ENCODE measurements around the gene ZMYM4.

Gene ZMYM4

DNA sequence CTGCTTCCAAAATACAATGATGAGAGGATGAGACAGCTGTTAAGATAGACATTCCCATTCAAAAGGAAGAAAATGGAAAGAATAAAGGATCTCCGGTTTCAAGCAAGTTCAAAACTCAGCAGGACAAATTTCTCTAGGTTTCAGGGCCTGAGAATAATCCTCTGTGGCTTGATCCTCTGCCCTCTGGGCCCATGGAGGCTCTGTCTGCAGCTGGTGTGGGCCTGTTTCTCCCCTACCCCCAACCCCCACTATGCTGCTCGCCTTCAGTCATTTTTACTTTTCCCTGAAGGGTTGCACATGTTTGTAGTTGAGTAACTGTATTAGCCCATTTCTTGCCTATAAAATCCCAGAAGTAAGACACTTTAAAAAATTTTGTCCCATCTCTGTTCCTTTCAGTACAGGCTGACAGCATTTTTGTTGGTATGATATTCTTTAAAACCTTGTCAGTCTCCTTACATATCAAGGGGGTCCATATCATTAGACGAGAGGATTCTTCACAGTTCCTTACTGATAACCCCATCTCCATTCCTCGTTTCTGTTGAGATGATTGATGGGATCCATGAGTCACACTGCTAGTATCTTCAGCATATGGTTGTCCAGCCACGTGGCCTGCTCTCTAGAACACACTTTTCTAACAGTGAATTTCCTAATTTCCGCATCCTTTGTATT lies 10.5 kb downstream of the ZMYM4 start:
- no peak for DNase-seq

DNA sequence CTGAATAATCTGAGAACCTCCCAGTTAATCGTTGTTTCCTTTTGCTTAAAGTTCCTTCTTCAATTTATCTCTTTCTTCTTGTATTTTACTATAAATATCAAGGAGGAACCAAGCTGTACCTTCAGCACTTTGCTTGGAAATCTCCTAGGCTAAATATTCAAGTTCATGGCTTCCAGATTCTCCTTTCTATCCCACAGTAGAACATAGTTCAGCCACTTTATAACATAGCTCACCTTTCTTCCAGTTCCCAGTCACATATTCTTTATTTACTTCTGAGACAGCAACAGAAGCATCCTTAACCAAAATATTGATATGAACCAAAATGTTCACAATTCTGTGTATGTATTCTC lies 11.0 kb downstream of the ZMYM4 start:
- DNase-seq = no peak

DNA sequence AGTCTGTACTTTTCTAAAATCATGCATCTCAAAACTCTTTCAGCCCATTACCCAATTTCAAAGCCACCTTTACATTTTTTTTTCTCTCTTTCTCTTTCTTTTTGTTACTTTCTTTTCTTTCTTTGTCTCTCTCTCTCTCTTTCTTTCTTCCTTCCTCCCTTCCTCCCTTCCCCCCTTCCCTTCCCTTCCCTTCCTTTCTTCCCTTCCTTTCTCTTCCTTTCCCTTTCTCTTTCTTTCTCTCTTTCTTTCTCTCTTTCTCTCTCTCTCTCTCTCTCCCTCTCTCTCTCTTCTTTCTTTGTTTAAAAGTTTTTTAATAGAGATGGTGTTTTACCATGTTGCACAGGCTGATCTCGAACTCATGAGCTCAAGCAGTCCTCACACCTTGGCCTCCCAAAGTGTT lies 11.5 kb downstream of the ZMYM4 start:
- DNase-seq = no peak

DNA sequence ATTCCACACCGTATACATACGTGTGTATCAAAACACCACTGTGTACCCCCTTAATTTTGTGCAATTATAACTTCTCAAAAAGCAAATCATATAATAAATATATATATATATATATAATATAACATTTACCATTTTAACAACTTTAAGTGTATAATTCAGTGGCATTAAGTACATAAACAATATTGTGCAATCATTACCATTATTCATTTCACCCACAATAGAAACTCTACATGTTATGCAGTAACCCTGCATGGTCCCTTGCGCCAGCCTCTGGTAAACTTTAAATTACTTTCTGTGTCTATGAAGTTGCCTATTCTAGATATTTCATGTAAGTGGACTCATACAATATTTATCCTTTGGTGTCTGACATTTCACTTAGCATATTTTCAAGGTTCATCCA lies 13.1 kb downstream of the ZMYM4 start:
- no peak for DNase-seq

DNA sequence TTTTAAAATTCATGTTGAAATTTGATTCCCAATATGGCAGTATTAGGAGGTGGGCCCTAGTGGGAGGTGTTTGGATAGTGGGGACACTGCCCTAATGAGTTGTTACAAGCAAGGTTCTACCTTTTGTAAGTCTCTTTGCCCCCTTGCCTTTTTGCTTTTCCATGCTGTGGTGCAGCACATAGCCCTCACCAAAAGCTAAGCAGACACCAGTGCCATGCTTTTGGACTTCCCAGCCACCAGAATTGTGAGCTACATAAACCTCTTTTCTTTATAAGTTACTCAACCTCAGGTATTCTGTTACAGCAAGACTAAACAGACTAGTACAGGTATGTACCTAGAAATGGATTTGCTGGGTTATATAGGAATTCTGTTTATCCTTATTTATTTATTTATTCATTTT lies 13.7 kb downstream of the ZMYM4 start:
- no peak for DNase-seq

DNA sequence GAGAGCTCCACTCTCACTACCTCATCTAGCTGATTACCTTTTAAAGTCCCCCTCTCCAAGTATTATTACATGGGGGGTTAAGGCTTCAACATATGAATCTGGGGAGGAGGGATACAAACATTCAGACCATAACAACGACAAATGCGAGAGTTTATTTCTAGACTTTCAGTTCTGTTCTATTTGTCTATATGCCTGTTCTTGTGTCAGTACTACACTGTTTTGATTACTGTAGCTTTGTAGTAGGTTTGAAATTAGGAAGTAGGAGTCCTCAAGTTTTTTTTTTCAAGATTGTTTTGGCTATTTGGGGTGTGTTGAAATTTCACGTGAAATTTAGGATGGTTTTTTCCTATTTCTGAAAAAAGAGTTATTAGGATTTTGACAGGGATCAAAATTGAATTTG lies 16.3 kb downstream of the ZMYM4 start:
- no peak for DNase-seq

DNA sequence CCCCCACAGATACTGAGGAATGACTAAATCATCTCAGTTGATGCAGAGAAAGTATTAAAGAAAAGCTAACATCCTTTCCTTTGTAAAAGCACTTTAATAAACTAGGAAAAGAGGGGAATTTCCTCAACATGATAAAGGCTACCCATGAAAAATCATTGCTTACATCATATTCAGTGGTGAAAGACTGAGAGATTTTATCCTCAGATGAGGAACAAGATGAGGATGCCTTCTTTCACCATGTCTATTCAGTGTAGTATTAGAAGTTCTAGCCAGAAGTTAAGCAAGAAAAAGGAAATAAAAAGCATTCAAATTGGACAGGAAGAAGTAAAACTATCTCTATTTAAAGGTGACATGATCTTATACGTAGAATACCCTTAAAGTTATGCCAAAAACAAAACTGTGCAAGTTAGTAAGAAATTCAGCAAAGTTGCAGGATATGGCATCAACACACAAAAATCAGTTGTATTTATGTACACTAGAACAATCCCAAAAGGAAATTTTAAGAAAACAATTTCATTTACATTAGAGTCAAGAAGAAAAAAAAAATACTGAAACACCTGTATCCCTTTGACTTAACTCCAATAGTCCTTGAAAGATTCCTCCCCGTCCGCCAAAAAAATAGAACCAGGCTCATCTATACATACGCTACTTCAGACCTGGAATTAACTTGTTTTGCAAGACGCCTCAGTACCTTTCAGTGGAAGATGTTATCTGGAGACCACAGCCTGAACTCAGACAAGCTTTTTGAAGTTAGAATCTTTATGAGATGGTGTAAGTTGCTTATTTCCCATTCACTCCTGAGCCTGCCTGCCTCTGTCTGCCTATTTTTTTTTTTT lies 17.5 kb downstream of the ZMYM4 start:
- DNase-seq = no peak

DNA sequence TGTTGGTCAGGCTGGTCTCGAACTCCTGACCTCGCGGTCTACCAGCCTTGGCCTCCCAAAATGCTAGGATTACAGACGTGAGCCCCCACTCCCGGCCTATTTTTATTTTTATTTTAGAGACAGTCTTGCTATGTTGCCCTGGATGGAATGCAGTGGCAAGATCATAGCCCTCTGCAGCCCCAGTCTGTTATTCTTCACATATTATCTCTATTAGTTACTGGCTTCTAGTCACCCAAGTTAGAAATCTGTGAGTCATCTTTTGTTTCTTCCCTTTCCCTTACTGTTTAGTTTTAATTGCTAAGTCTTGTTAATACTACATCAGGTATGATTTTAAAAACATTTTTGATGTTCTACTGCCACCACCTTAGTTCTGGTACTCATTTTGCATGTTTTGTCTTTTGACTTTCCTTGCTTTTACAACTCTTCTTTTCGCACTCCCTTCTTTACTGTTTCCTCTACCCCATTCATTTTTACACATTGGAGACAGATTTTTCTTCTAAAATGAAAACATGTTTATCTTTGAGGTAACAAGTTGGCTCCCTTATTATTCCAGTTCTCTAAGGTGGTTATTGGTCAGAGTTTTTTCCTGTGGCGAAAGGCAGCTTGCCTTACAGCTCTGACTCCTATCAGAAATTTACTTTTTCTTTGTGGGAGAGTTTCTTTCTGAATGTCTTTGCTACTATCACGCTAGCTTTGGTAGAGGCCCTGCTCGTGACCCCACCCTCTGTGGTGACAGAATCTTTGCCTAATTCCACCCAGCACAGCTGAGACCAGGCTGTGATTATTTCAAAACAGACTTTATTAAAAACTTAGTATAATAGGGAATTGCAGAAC lies 19.5 kb downstream of the ZMYM4 start:
- DNase-seq = peak; percentile 95

DNA sequence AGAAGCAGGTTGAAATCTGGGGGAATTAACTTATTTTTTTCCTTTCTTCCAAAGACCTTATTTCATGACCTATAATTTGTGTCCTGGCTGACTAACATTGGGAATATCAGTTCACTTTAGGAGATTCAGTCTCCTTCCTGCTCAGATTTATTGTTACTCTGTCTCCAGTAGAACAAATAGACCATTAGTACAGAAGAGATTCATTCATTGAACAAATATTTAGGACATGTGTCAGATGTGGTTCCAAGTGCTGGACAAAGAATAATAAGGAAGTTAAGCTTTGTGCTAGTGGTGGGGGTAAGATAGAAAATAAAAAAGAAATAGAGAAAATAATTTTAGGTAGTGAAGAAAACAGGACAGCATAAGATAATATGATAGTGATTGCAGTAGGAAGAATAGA lies 20.3 kb downstream of the ZMYM4 start:
- DNase-seq = peak; percentile 62

DNA sequence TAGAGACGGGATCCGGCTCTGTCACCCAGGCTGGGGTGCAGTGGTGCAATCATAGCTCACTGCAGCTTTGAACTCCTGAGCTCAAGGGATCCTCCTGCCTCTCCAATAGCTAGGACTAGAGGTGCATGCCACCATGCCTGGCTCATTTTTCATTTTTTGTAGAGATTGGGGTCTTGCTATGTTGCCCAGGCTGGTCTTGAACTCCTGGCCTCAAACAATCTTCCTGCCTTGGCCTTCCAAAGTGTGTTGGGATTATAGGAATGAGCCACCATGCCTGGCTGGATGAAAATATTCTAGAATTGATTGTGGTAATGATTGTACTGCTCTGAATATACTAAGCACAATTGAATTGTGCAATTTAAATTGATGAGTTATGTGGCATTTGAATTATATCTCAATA lies 21.9 kb downstream of the ZMYM4 start:
- no peak for DNase-seq

DNA sequence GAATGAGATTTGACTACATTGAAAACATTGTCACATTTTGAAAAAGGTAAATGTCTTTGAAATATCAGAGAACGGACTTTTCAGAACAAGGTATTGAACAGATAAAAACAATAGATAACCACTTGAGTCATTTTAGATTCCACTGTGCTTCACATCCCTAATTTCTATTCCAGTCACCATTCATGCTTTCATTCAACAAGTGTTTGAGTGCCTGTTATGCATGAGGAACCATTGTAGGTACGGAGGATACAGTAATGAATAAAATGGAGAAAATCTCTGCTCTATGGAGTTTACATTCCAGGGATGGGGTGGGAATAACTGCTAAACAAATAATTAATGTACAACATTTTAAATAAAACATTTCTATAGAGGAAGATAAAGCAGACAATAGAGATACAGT lies 26.3 kb downstream of the ZMYM4 start:
- no peak for DNase-seq

DNA sequence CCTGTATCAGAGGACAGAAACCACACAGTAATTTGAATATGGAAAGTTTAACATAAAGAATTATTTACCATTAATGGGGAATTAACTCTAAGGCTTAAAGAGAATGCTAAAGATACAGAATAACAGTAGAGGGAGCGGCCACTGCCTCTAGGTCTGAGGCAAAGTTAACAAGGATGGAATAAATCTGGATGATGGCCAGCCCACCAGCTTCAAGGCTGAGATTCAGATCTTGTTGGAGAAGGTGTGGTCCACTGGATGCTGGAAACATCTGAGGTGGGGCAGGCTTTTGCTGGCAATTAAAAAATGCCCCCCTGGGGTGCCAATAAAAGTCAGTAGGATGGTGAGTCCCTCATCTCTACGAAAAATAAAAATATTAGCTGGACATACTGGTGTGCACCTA lies 29.4 kb downstream of the ZMYM4 start:
- DNase-seq = no peak

DNA sequence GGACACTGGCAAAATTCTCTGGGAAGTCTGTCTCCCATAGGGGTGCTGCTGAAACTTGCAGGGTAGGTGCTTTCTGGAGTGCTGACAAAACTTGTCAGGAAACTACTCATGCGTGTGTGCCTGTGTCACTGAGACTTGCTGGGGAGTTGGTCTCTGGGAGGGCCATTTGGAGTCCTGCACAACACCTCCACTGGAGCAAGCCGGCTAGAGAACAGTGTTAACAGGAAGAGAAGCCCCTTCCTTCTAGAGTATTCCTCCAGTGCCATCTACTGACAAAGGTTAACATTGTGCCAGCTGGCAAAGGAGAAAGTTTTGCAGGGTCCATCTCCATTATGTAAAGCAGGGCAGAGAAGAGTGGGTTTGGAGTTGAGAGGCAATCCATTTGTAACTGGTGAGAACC lies 30.0 kb downstream of the ZMYM4 start:
- peak; percentile 27 for DNase-seq

DNA sequence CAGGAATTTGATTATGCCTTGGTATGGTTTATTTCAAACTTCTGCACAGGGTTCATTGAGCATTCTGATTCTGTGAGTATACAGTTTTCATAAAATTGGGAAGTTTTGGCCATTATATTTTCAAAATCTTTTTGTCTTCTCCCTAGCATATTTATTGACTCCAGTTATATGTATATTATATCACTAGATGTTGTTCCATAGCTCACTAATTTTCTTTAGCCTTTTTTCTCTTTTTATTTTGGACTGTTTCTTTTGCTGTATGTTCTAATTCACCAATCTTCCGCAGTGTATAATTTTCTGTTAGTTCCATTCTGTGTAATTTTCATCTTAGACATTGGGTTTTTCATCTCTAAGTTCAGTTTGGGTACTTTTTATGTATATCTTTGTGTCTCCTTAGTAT lies 31.9 kb downstream of the ZMYM4 start:
- no peak for DNase-seq

DNA sequence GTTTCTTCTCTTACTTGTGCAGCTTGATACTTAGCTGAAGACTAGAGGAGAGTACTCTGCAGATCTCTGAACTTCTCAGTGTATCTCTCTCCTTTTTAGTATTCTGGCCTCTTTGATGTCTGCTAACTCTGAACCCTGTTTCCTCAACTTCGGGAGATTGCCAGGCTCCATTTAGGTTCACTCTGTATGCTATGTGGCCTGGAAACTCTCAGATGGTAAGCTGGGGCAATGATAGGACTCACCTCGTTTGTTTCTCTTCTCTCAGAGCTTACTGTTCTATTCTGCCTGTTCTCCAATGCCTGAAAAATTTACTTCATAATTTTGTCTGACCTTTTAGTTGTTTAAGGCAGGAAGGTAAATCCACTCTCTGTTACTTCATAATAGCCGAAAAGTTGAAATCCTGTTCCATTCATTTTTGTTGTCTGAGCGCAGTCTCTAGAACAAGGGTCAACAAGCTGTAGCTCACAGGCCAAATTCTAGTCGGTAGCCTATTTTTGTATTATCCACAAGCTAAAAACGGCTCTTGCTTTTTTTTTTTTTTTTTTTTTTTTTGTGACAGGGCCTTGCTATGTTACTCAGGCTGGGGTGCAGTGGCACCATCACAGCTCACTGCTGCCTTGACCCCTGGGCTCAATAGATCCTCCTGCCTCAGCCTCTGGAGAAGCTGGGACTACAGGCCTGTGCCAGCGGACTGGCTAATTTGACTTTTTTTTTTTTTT lies 33.3 kb downstream of the ZMYM4 start:
- DNase-seq = no peak

DNA sequence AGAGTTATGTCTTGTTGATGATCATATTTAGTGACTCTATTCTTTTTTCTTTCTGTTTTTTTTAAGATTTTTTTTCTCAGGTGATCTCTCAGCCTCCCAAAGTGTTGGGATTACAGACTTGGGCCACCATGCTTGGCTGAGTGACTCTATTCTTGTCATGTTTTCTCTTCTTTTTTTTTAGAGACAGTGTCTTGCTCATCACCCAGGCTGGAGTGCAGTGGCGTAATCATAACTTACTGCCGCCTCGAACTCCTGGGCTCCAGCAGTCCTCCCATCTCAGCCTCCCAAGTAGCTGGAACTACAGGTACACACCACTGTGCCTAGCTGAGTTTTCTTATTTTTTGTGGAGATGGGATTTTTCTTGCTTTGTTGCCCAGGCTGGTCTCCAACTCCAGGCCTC lies 36.9 kb downstream of the ZMYM4 start:
- DNase-seq = no peak

DNA sequence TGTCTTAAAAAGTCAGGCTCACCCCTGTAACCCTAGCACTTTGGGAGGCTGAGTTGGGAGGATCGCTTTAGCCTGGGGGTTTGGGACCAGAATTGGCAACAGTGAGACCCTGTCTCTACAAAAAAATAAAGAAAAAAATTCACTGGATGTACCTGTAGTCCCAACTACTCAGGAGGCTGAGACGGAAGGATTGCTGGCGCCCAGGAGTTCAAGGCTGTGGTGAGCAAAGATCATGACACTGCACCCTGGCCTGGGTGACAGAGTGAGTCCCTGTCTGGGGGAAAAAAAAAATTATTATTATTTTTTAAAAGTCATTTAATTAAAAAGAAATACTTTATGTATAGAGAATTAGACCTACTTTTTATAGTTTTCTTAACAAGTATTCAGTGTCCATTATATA lies 47.1 kb downstream of the ZMYM4 start:
- DNase-seq = no peak

DNA sequence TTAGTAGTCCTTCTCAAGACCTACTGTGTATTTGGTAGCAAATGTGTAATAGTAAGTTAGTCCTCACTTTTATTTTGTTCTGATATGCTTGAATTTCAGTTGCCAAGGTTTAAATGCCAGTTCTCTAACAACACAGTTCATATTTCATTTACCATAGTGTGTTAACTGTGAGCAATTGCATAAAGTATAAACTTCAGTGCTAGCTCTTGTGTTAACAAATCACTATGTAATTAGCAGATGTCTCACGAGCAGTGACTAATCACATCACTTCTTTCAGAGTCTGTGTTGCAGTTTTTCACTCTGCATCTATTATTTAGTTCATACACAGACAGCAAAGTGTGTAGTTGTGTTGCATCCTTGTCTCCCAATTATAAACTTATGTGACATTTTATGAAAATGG lies 47.8 kb downstream of the ZMYM4 start:
- no peak for DNase-seq

DNA sequence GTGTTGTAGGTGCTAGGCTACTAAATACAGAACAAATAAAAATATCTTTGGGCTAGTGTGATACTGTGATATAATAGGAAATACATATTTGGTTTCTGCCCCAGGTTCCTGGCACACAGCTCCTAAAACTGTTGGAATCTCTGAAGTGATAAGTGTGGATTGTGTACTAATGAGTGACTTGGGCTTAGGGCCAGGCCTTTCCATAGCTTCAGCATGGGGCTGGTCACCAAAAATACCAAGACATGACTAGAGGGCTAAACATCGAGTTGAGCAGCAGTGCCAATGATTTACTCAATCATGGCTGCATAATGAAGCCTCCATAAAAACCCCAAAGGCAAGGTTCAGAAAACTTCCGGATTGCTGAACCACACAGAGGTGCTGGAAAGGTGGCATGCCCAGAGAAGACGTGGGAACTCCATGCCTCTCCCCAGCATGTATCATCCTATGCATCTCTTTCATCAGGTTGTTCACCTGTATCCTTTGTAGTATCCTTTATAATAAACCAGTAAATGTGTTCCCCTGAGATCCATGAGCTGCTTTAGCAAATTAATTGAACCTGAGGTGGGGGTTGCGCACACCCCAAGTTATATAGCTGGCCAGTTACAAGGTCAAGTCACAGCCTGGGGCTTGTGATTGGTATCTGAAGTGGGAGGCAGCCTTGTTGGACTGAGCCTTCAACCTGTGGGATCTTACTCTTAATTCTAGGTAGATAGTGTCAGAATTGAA lies 51.6 kb downstream of the ZMYM4 start:
- no peak for DNase-seq

DNA sequence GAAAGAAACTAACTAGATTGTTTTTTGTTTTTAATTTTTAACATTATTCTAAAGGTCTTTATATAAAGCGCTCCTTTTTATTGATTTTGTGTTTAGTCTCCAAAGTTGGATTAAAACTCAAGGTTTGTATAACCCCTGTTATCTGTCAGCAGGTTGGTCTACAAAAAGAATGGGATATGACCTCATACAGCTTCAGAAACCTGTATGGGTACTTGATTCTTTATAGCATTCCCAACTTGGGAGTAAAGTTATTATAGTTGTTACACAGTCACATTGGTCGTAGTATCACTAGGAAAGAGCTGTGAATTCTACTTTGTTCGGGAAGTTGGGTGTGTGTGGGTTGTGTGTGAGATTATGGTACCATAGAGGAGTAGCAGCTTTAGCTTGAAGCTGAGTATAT lies 52.4 kb downstream of the ZMYM4 start:
- no peak for DNase-seq

DNA sequence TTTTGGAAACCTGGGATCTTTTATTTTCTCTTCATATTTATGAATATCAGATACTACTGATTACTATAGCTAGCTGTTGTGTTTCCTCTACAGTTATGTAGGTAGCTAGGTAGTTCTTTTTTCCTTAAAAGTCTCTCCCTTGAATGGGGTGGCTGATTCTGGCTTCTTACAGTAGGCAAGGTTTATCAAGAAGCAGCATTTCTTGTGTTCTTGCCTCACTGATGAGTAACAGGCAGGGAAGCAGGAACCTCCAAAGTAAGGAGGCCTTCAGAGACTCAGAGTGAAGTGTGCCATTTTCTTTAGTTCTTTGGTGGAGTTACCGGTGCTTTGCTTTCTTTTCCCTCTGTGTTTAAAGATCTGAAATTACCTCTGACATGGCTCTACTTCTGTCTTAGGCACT lies 56.0 kb downstream of the ZMYM4 start:
- DNase-seq = peak; percentile 5

DNA sequence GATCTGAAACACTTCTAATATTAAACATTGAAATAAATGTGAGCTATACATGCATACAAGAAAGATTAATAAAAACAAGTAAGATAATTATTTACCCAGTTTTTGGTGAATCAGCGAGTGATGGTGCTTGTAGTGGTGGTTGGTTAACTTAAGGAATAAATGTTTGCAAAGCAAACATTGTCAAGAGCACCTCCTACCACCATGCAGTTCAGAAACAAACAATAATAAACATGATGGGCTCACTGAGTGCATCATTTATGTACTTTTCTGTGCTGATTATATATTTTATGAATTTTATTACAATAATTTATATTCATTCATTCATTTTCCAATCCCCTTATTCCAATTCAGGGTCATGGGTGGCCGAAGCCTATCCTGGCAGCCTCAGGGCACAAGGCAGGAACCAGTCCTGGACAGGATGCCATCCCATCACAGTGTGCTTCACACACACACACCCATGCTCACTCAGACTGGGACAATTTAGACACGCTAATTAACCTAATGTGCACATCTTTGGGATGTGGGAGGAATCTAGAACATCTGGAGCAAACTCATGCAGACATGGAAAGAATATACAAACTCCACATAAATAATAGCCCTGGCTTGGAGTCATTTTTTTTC lies 57.8 kb downstream of the ZMYM4 start:
- no peak for DNase-seq
